AG09319 (cell line): ENCODE results near the gene CATSPERE.

Source experiments
- DNase-seq: peaks from one replicate; pipeline ENCODE4 v3.0.0-alpha.2; 2010; ENCODE audit warnings: low read depth; ENCODE audit errors: extremely low read depth
- TF ChIP-seq, protein P1 (sequence below): IDR thresholded peaks from 2 replicates; pipeline ENCODE4 v1.5.1; 2011; ENCODE audit warnings: low read depth, mild to moderate bottlenecking, inconsistent platforms, low read length, moderate library complexity

The CATSPERE gene

GRCh38 chr1:244439391-244440032 lies 21.6 kb upstream of the CATSPERE start:
- DNase-seq: no peak
- TF ChIP-seq, protein P1, sequence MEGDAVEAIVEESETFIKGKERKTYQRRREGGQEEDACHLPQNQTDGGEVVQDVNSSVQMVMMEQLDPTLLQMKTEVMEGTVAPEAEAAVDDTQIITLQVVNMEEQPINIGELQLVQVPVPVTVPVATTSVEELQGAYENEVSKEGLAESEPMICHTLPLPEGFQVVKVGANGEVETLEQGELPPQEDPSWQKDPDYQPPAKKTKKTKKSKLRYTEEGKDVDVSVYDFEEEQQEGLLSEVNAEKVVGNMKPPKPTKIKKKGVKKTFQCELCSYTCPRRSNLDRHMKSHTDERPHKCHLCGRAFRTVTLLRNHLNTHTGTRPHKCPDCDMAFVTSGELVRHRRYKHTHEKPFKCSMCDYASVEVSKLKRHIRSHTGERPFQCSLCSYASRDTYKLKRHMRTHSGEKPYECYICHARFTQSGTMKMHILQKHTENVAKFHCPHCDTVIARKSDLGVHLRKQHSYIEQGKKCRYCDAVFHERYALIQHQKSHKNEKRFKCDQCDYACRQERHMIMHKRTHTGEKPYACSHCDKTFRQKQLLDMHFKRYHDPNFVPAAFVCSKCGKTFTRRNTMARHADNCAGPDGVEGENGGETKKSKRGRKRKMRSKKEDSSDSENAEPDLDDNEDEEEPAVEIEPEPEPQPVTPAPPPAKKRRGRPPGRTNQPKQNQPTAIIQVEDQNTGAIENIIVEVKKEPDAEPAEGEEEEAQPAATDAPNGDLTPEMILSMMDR: no peak

GRCh38 chr1:244442850-244443249 lies 18.2 kb upstream of the CATSPERE start:
- TF ChIP-seq, protein P1: no peak
- DNase-seq: no peak

DNA sequence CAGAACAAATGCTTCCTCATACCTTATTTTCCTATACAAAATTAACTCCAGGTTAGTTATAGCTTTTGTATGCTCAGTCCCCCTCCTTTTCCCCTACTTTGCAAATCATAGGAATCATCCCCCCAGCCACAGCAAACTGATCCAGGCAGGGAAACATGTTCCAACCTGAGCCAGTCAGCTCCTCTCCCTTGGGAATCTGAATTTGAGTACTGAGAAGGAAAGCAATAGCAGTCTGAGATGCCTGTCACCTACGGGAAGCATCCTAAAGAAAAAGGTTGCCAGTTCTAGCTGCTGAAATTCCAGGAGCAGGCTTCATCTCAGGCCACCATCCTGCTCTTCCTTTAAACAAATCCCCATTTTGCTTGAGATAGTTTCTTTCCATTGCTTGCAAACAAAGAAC lies 16.2 kb upstream of the CATSPERE start:
- no peak for DNase-seq
- TF ChIP-seq, protein P1: no peak

DNA sequence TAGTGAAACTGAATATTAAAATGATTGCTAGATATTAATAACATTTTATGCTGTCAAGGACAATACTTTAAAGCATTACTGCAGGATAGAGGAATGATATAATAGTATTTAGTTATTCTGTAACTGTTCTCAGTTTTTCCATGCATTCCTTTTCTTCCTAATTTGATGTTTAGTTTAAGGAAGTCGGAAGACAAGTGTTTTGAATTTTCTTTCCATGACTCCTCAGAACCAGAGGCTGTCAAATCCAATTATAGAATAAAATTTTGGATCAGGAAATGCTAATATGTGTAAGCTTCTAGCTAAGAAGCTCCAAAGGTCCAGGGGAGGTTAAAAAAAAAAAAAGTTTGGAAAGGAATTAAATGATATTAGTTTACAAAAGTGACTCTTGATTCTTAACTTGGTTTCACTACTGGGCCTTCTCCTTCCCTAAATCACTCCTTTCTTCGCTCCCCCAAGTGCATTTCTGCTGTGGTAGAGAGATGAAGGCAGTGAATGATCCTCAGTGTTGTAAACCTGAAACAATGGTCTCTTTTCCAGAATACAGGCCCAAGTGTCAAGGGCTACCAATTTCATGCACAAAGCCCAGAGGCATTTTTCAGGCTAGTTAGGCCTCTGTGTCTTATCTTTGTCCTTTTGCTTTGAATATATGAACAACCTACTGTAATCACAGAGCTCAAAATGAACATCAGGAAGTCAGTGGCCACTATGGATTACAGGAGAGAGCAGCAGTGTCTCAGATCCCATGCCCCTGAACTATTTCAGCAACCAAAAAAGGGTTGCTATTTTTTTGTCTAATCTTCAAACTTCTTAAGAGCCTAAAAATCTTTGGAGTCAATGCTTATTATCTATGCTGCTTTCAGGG lies 15.5 kb upstream of the CATSPERE start:
- DNase-seq: no peak
- TF ChIP-seq, protein P1: no peak

DNA sequence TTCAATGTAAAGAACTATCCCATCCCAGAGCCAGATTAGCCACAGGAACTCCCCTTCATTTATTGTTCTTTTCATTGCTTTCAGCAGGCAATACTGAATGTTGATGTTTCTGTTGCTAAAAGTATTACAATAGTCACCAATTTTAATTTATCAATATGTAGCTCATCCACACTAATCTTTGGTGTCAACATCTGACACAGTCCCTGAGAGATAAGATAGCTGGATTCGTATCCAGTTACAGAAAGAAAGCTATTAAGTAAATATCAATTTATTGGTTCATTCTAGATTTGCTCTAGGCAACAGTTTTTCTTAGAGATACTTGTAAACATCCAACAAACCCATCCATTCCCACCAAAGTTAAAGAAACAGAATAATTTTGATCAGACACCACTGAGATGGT lies 14.0 kb upstream of the CATSPERE start:
- TF ChIP-seq, protein P1: no peak

DNA sequence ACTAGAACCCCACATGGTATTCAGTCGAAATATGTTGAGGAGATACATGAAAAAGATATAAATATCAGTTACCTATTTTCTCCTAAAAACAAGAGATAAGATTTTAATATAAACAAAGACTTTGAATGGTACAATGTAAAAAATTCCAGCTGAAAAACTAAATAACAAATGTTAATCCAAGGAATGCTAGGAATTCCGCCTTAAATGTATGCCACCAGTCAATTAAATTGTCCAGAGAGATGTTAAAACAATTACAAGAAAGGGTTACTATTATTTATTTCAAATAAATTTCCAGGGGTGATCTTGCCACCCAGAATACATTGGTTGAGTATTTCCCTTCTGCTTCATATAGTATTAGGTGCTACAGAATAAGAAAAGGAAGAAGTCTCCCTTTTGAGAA lies 13.5 kb upstream of the CATSPERE start:
- no peak for DNase-seq
- TF ChIP-seq, protein P1: no peak

More for the DNA sequence above, 14.0 kb upstream of the CATSPERE start:
- DNase-seq: no peak

DNA sequence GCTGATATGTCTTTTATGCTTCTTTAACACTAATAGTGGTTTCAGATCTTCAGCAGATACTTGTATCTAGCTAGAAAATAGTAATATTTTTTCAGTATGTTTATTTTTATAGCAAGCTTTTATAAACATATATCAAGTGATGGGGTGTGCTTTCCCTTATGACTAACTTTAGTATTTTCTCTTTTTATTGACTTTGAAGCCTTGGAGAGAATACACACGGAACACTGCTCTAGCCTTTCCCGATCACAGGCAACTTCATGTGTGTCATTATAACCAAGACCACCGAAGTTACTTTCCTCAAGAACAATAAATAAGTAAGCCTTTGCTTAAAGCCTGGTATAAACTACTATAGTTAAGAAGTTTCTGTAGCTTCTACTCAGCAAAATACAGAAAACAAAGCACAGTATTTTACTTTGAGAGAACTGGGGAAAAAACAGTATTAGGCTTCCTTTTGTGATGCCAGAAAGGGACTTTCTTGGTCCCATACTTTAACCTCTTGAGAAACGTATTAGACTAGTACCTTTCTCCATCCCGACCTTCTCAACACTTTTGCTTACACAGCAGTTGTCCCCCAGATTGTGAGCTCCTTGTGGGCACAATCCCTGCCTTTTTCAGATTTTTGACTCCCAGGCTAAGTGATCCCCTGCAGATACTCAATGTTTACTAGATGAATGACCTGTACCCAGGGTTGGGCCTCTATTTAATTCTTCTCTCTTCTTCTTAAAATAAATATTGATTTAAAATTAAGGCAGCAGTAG lies 12.6 kb upstream of the CATSPERE start:
- TF ChIP-seq, protein P1: no peak
- no peak for DNase-seq
